ENCODE results near the gene AMMECR1L.

DNA sequence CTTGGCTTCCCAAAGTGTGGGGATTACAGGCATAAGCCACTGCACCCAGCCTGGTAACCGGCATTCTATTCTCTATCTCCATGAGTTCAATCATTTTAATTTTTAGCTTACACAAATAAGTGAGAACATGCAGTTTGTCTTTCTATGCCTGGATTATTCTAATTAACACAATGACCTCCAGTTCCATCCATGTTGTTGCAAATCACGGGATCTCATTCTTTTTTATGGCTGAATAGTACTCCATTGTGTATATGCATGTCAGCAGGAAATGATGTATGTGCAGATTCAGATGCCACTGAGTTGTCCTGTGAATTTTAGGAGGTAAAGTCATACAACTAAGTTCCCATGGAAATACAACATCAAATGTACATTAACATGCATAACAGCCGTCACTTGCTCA, 24.7 kb upstream of the AMMECR1L start:
- TF ChIP-seq CTCF (IDR thresholded peaks at IDR 0.05) (no peak), POLR2A (IDR thresholded peaks at IDR 0.05) (no peak)
